Body of pancreas (tissue), 4 donors: ENCODE results near the gene EIF5AL1. TPM values are rescaled to one million over a fixed set of nuclear protein-coding genes. Genes with fewer than 3 reads are reported as not detected.
"Not testable (repeated sequence)": the region's sequence is repeated elsewhere in the genome, so short reads cannot be mapped to it uniquely, and the experiment has no call there.

Experiments
- ATAC-seq: fragments of 150-250 bp; one replicate; pipeline ENCODE4 v1.9.1; 2016
- DNase-seq, 4 donors: peaks; one replicate each; pipeline ENCODE4 v3.0.0-alpha.2; 2019
- H3K27ac ChIP-seq, 4 donors: fragments of 200-600 bp; sonication (generic); 1 replicate in 3 of 4; 2 replicates in 1 of 4; pipeline versions ENCODE4 v1.5.1 to v1.6.1; 2016 to 2019; ENCODE audit warnings: mild to moderate bottlenecking in 1 of 4, mixed read lengths in 1 of 4, moderate library complexity in 1 of 4
- H3K27me3 ChIP-seq, 2 donors: fragments of 200-600 bp; sonication (generic); one replicate each; pipeline ENCODE4 v1.6.0; 2016; ENCODE audit warnings: mild to moderate bottlenecking in 1 of 2
- H3K36me3 ChIP-seq, 2 donors: fragments of 200-600 bp; sonication (generic); replicated peaks in 1 of 2; 2 replicates each; pipeline ENCODE4 v1.5.1; 2016; ENCODE audit warnings: low read depth in 2 of 2; ENCODE audit not compliant: insufficient read depth in 1 of 2
- H3K4me1 ChIP-seq: fragments of 200-600 bp; sonication (generic); one replicate; pipeline ENCODE4 v1.6.0; 2016
- H3K4me3 ChIP-seq, 2 donors: fragments of 200-600 bp; sonication (generic); 1 replicate in 1 of 2; 2 replicates in 1 of 2; pipeline ENCODE4 v1.5.1; 2016 to 2019
- H3K9me3 ChIP-seq, 3 donors: fragments of 200-600 bp; sonication (generic); 1 replicate in 2 of 3; 2 replicates in 1 of 3; pipeline ENCODE4 v1.5.1; 2016
- CTCF ChIP-seq, 7 experiments: fragments of 450-650 bp in 4 of 7; fragments of 200-600 bp in 3 of 7; sonication (generic) in 3 of 7; IDR thresholded peaks; one replicate each; pipeline ENCODE4 v1.5.1; 2016 to 2019; ENCODE audit warnings: antibody characterized with exemption in 7 of 7
- POLR2A ChIP-seq, 3 donors: fragments of 450-650 bp; IDR thresholded peaks; one replicate each; pipeline ENCODE4 v1.6.1; 2016; ENCODE audit warnings: antibody characterized with exemption in 3 of 3, mild to moderate bottlenecking in 2 of 3
- WGBS, 2 donors: methylation state at CpG; one replicate each; pipeline ENCODE4 v1.1.5; 2017; 5-methylcytosine and 5-hydroxymethylcytosine counted together
- intact Hi-C: fragments of 100-400 bp; cut with DNase I; formaldehyde crosslinking; loops from one replicate; pipeline ENCODE4 v1.15.1; 2023
- total RNA-seq, 2 donors: library from RNA; depleted of rRNA; stranded (reverse); fragments of >200 nt; gene quantifications; one replicate each; pipeline ENCODE4 v1.1.0, GENCODE V29; 2016

The EIF5AL1 gene
- total RNA-seq, 2 donors from 2014 or later = not detected

GRCh38 chr10:79498291-79498829 is 14.0 kb upstream of the EIF5AL1 start:
- H3K9me3 ChIP-seq = no peaks in the 10 kb centered on the region
- 81% methylated on average over 6 of the region's 6 CpGs for WGBS, 2 donors
- intact Hi-C loops = no loop called here
- no peaks in the 10 kb centered on the region for H3K4me1 ChIP-seq
- no peak overlapping the region for H3K27ac ChIP-seq
- H3K4me3 ChIP-seq = no peak overlapping the region
- DNase-seq = no peak
- no peaks in the 10 kb centered on the region for H3K27me3 ChIP-seq
- no peak for ATAC-seq
- TF ChIP-seq CTCF (IDR thresholded peaks at IDR 0.05) (no peak), POLR2A (IDR thresholded peaks at IDR 0.05) (no peak)
- no peaks in the 10 kb centered on the region for H3K36me3 ChIP-seq

DNA sequence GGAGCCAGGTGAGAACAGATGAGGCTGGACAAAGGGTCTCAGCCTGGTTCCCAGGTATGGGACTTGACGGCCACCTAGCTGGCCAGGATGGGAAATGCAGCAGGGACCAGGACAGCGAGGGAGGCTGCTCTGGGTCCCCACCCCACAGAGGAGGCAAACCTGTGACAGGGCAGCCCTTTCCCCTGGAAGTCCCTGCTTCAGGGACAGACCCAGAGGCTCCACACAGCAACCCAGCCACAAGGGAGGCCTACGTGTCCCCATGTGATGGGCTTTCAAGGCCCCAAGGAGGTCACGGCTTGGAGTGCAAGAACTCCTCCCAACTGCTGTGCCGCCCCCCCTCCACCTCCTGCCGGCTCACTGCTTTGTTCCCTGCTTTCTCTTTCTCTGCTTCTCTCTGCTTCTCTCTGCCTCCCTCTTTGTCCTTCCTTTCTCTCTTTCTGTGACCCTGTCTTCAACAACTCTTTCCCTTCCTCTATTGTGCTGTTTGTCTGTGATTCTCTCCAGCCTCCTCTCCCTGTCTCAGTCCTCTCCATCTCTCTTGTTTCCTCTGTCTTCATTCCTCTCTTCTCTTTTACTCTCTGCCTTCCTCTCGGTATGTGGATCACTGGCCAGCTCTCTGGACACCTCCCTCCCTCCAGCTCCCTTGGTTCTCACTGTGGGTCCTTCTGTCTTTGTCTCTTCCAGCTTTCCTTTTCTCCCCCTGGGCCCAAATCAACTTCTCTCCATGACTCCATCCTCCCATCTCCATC is 9.6 kb upstream of the EIF5AL1 start:
- TF ChIP-seq CTCF (IDR thresholded peaks at IDR 0.05) (peak in 4 of 7 experiments; percentile 13 to 28 (median 23)), POLR2A (IDR thresholded peaks at IDR 0.05) (no peak)
- no peaks in the 10 kb centered on the region for H3K4me1 ChIP-seq
- H3K27me3 ChIP-seq = no peaks in the 10 kb centered on the region
- intact Hi-C loops = no loop called here
- H3K36me3 ChIP-seq = no peaks in the 10 kb centered on the region
- no peak overlapping the region for H3K4me3 ChIP-seq
- ATAC-seq (peak; percentile 45), DNase-seq (peak in 2 of 4 donors; percentile 27 to 33)
- WGBS, 2 donors = 39 to 46% methylated on average over 7 of the region's 7 CpGs
- H3K27ac ChIP-seq = no peak overlapping the region
- no peaks in the 10 kb centered on the region for H3K9me3 ChIP-seq

DNA sequence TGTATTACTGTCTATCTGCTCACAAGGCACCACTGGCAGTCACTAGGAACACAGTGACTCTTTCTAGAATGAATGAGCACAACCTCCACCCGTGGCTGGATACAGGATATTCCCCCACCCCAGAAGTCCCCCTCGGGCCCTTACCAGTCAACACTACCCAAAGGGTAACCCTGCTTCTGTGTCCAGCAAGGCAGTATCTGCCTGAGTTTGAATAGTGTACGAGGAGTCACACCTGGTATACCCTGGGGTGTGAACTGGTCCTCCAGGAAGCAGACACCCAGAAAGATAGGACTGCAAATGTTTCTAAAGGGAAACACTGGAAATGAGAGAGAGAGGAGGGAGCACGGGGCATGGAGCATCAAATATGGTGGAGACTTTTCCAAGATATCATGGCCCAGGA is 8.5 kb upstream of the EIF5AL1 start:
- H3K9me3 ChIP-seq, H3K27me3 ChIP-seq, H3K27ac ChIP-seq, H3K4me1 ChIP-seq, ATAC-seq, DNase-seq, H3K4me3 ChIP-seq, intact Hi-C loops, H3K36me3 ChIP-seq: not testable (repeated sequence)
- WGBS, 2 donors = 41 to 67% methylated on average over 4 of the region's 4 CpGs

- H3K27ac ChIP-seq, ATAC-seq, intact Hi-C loops, DNase-seq, H3K27me3 ChIP-seq, H3K9me3 ChIP-seq, H3K4me3 ChIP-seq, H3K4me1 ChIP-seq, H3K36me3 ChIP-seq: not testable (repeated sequence)
- WGBS, 2 donors = no CpG with 5 or more reads among the region's 2 CpGs
Observed at GRCh38 chr10:79504483-79504882, 7.8 kb upstream of the EIF5AL1 start.

- H3K4me3 ChIP-seq, H3K27me3 ChIP-seq, intact Hi-C loops, ATAC-seq, H3K36me3 ChIP-seq, H3K27ac ChIP-seq, H3K4me1 ChIP-seq, H3K9me3 ChIP-seq: not testable (repeated sequence)
- DNase-seq = peak in 1 of 4 donors; percentile 22
Observed at GRCh38 chr10:79505328-79505727, 7.0 kb upstream of the EIF5AL1 start.

DNA sequence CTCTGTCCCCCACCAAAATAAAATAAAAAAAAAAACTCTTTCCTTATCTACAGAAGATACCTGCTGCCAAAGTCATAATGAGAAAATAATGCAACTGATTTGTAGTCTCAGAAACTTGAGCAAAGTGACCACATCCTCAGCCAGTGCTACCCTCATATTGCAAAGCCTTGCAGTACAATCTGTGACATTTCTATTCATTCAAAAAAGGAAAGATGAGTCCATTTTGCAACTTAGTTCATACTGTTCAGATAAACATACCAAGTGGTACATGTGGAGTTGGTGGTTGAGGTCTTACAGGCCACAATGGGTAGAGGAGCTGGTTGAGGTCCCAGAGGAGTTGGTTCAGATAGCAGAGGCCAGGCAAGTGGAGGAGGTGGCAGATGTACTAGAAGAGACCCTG is 6.5 kb upstream of the EIF5AL1 start:
- H3K4me3 ChIP-seq = no peak overlapping the region
- H3K9me3 ChIP-seq = no peaks in the 10 kb centered on the region
- ATAC-seq = no peak
- DNase-seq = no peak
- H3K4me1 ChIP-seq = no peaks in the 10 kb centered on the region
- H3K27me3 ChIP-seq = no peaks in the 10 kb centered on the region
- intact Hi-C loops = no loop called here
- H3K27ac ChIP-seq = no peak overlapping the region
- no peaks in the 10 kb centered on the region for H3K36me3 ChIP-seq
- TF ChIP-seq POLR2A (IDR thresholded peaks at IDR 0.05) (no peak), CTCF (IDR thresholded peaks at IDR 0.05) (no peak)
